Measurements from ENCODE around the gene SIPA1L3. TPM values are rescaled to one million over a fixed set of nuclear protein-coding genes. Genes with fewer than 3 reads are reported as not detected.

SIPA1L3 gene
- total RNA-seq, 4 donors from 2014 or later: 50.0 to 69.8 (median 53.6) TPM

- intact Hi-C loops (cut with DNase I; ENCODE audit: low total_unique reads): loop anchor here (10.0 kb wide), 1 partner anchor 76 kb away; the partner anchor contains the start of gene DPF1
- H3K4me3 ChIP-seq (ENCODE audit: low read depth, poor library complexity, severe bottlenecking): no peak overlapping the region
- 56 to 60% methylated on average over 9 of the region's 9 CpGs for WGBS, 2 donors
- DNase-seq (ENCODE audit: low spot score in 2 of 2): peak; percentile 78 to 92
- TF ChIP-seq POLR2A (IDR thresholded peaks at IDR 0.05): no peak
- TF ChIP-seq, protein P1, sequence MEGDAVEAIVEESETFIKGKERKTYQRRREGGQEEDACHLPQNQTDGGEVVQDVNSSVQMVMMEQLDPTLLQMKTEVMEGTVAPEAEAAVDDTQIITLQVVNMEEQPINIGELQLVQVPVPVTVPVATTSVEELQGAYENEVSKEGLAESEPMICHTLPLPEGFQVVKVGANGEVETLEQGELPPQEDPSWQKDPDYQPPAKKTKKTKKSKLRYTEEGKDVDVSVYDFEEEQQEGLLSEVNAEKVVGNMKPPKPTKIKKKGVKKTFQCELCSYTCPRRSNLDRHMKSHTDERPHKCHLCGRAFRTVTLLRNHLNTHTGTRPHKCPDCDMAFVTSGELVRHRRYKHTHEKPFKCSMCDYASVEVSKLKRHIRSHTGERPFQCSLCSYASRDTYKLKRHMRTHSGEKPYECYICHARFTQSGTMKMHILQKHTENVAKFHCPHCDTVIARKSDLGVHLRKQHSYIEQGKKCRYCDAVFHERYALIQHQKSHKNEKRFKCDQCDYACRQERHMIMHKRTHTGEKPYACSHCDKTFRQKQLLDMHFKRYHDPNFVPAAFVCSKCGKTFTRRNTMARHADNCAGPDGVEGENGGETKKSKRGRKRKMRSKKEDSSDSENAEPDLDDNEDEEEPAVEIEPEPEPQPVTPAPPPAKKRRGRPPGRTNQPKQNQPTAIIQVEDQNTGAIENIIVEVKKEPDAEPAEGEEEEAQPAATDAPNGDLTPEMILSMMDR (IDR thresholded peaks at IDR 0.05): no peak
These were observed 241.3 kb downstream of the SIPA1L3 start for GRCh38 chr19:38148337-38148736.

- no peak for TF ChIP-seq POLR2A (IDR thresholded peaks at IDR 0.05)
- TF ChIP-seq, protein P1 (IDR thresholded peaks at IDR 0.05): no peak
- H3K4me3 ChIP-seq (ENCODE audit: low read depth, poor library complexity, severe bottlenecking): no peak overlapping the region
- intact Hi-C loops (cut with DNase I; ENCODE audit: low total_unique reads): loop anchor here (10.0 kb wide), 1 partner anchor 75 kb away; the partner anchor contains the start of gene DPF1
- DNase-seq (ENCODE audit: low spot score in 2 of 2): no peak
- 85 to 87% methylated on average over 6 of the region's 6 CpGs for WGBS, 2 donors
These were observed 242.7 kb downstream of the SIPA1L3 start for GRCh38 chr19:38149661-38150061.

DNA sequence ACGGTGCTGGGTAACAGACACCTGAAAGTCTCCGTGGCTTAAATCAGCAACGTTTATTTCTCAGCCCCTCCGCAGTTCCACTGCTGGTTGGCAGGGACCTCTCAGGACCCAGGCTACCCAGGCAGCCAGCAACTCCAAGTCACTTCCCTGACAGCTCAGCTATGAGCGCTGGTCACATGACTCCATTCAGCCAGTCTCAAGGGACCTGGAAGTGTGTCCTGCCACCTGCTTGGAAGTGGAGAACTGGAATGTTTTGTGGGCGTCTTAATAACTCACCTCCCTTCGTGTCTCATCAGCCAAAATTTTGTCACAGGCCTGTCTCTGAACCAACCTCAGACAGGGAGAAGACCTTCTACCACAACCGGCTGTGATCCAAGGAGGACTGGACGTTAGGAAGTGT is 244.2 kb downstream of the SIPA1L3 start:
- intact Hi-C loops (cut with DNase I; ENCODE audit: low total_unique reads): no loop called here
- TF ChIP-seq, protein P1 (IDR thresholded peaks at IDR 0.05): no peak
- TF ChIP-seq POLR2A (IDR thresholded peaks at IDR 0.05): no peak
- DNase-seq (ENCODE audit: low spot score in 2 of 2): no peak
- WGBS, 2 donors: 87 to 88% methylated on average over 9 of the region's 9 CpGs
- no peak overlapping the region for H3K4me3 ChIP-seq (ENCODE audit: low read depth, poor library complexity, severe bottlenecking)

GRCh38 chr19:38152461-38153379 is 245.7 kb downstream of the SIPA1L3 start:
- intact Hi-C loops (cut with DNase I; ENCODE audit: low total_unique reads): no loop called here
- TF ChIP-seq POLR2A (IDR thresholded peaks at IDR 0.05): no peak
- TF ChIP-seq, protein P1 (IDR thresholded peaks at IDR 0.05): no peak
- DNase-seq (ENCODE audit: low spot score in 2 of 2): no peak
- H3K4me3 ChIP-seq (ENCODE audit: low read depth, poor library complexity, severe bottlenecking): no peak overlapping the region
- WGBS, 2 donors: 87 to 89% methylated on average over 40 of the region's 40 CpGs

DNA sequence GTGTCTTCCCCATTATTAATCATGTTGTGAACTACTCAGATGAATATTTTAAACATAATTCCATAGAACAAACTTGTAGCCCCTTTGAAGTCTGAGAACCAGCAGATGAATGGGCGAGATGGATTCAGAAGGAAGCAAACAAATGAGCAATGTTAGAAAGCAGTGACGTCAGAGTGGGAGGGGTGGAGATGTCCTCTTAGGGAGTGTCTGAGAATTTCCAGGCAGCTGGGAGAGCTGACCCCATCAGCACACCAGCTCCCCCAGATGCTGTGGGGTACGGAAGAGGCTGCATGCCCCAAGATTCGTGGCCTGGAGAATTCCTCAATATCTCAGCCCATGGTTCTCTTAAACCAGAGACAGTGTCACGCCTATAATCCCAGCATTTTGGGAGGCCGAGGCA is 248.4 kb downstream of the SIPA1L3 start:
- WGBS, 2 donors: 72 to 84% methylated on average over 6 of the region's 6 CpGs
- no peak for DNase-seq (ENCODE audit: low spot score in 2 of 2)
- intact Hi-C loops (cut with DNase I; ENCODE audit: low total_unique reads): no loop called here
- TF ChIP-seq, protein P1 (IDR thresholded peaks at IDR 0.05): no peak
- TF ChIP-seq POLR2A (IDR thresholded peaks at IDR 0.05): no peak
- no peak overlapping the region for H3K4me3 ChIP-seq (ENCODE audit: low read depth, poor library complexity, severe bottlenecking)

All from lower leg skin (tissue), 4 donors.